Measurements from ENCODE around the gene LRRC8B.

The LRRC8B gene

DNA sequence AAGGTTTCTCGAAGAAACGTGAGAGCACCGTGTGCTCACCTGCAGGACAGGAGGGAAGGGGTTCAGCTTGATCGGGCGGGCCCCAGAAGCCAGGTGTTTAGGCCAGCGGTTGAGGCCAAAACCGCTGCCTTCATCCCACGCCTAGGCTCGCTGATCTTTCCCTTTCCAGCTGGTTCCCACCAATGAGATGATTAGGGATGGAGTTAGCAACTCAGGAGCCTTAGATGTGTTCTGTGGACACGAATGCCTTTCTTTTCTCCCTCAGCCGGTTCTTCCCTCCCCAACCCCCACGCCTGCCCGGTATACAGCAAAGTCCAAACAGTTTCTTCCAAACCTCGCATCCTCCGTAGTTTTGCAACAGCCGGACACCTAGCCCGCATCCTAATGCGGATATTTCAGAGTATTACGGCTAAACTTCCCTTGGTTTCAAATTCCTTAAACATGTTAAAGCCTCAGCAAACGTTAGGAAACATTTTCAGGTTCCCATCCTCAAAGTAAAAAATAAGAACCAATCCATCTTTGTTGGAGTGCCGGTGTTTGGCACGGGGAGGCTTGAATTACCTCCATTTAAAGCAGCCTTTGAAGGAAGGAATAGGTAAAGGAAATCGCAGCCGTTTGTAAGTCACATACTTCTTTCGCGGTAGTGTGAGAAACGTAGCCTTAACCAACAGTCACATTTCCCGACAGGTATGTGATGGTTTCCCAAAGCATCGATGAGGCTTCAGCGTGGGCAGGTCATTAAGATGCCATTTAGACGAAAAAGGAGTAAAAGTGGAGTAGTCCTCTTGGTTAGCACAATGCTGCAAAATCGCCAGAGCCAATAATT lies 109.4 kb downstream of the LRRC8B start:
- no peak for DNase-seq (ENCODE audit: low read depth)

DNA sequence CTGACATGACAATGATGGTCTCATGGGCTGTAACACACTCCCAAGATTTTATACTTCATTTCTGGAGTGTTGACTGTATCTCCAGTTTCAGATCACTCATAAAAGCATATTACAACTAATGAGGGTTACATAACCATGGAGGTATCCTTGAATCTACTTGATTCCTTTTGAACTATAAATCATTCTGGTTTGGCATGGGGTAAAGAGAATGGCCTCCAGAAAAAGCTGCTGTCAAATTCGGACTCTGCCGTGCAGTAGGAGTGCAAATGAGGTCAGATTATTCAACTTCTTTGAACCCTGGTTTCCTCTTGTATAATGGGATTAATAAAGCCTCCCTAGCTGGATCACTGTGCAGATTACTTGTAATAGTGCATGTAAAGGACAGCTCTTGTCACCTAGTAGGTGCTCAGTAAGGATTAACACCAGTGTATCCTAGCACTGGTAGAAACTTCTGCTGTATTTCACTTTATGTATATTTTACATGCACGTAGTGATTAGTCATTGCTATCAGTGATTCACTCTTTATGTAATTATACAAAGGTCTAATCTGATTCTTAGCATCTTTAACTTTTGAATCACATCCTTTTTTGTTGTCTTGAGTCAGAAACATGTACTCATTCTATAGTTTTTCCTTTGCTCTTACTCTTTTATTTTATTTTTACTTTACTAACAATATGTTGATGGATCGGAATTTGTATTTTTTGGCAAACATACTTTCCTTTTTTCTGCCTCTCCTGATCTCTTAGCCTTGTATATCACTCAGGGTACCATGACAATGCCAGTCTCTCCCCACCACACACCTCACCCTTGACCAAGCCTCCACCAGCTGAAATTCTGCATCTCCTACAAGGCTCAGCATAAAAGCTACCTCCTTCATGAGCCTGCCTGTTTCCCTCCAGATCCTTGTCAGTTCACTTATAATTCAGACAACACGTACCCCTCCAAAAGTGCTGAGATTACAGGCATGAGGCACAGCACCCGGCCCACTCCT lies 111.5 kb downstream of the LRRC8B start:
- DNase-seq (ENCODE audit: low read depth), result no peak

GRCh38 chr1:89637496-89637895 lies 112.9 kb downstream of the LRRC8B start:
- DNase-seq (ENCODE audit: low read depth), result no peak

- no peak for DNase-seq (ENCODE audit: low read depth)
These were observed 115.8 kb downstream of the LRRC8B start for GRCh38 chr1:89640440-89640839.

- no peak for DNase-seq (ENCODE audit: low read depth)
These were observed 117.2 kb downstream of the LRRC8B start for GRCh38 chr1:89641781-89642180.

GRCh38 chr1:89643577-89643976 lies 118.9 kb downstream of the LRRC8B start:
- DNase-seq (ENCODE audit: low read depth), result no peak

GRCh38 chr1:89644119-89644814 lies 119.6 kb downstream of the LRRC8B start:
- no peak for DNase-seq (ENCODE audit: low read depth)

GRCh38 chr1:89646259-89646658 lies 121.6 kb downstream of the LRRC8B start:
- DNase-seq (ENCODE audit: low read depth), result no peak
